Measurements from ENCODE around the gene HMX1.

GRCh38 chr4:8818063-8818881 lies 53.4 kb downstream of the HMX1 start:
- TF ChIP-seq CTCF (IDR thresholded peaks at IDR 0.05) (no peak), ZFX (IDR thresholded peaks at IDR 0.05; ENCODE audit: borderline replicate concordance) (no peak)

Data from 22Rv1 (cell line).